WTC11 (cell line): ENCODE results near the gene ZDHHC14.

Source experiments
- CTCF ChIP-seq: fragments of 200-600 bp; IDR thresholded peaks from 2 replicates; pipeline ENCODE4 v1.8.0; 2022; ENCODE audit warnings: antibody characterized with exemption
- TEAD4 ChIP-seq: sonication (generic); formaldehyde crosslinking; IDR thresholded peaks from 2 replicates; pipeline ENCODE4 v1.8.0; 2022; ENCODE audit warnings: mild to moderate bottlenecking, missing genetic modification reagents

- TF ChIP-seq CTCF (no peak), TEAD4 (no peak)
Measured at GRCh38 chr6:157613011-157613522, 232.1 kb downstream of the ZDHHC14 start.
